AG10803 (cell line): ENCODE results near the gene C17orf114.

Experiments
- DNase-seq: peaks from one replicate; pipeline ENCODE4 v3.0.0; 2010; ENCODE audit warnings: low read depth
- H3K4me3 ChIP-seq: 2 replicates; pipeline ENCODE4 v1.5.1; 2011; ENCODE audit warnings: mild to moderate bottlenecking, low read length, control low read depth
- CTCF ChIP-seq: conservative IDR thresholded peaks from 2 replicates; pipeline ENCODE4 v1.5.1; 2011; ENCODE audit warnings: mild to moderate bottlenecking, low read length, control low read depth, inconsistent platforms

The C17orf114 gene

GRCh38 chr17:4772235-4772613, 29.9 kb downstream of the C17orf114 start:
- DNase-seq: no peak
- no peak overlapping the region for H3K4me3 ChIP-seq
- TF ChIP-seq CTCF: no peak

GRCh38 chr17:4771519-4772234, 30.5 kb downstream of the C17orf114 start, which contains the start of gene TM4SF5:
TSS of gene TM4SF5 (plus strand) at chr17:4771886. CDS start at chr17:4771923, 37 bp downstream.
- no peak for TF ChIP-seq CTCF
- no peak within 1 kb of the TSS for H3K4me3 ChIP-seq
- no peak for DNase-seq

GRCh38 chr17:4769628-4770027, 32.5 kb downstream of the C17orf114 start:
- no peak overlapping the region for H3K4me3 ChIP-seq
- TF ChIP-seq CTCF: no peak
- DNase-seq: peak; percentile 10

GRCh38 chr17:4768298-4768697, 33.8 kb downstream of the C17orf114 start:
- no peak for TF ChIP-seq CTCF
- no peak for DNase-seq
- no peak overlapping the region for H3K4me3 ChIP-seq

GRCh38 chr17:4766723-4767122, 35.4 kb downstream of the C17orf114 start:
- no peak overlapping the region for H3K4me3 ChIP-seq
- no peak for TF ChIP-seq CTCF
- DNase-seq: no peak

- DNase-seq: peak; percentile 13
- no peak overlapping the region for H3K4me3 ChIP-seq
- no peak for TF ChIP-seq CTCF
Observed at GRCh38 chr17:4766201-4766600, 35.9 kb downstream of the C17orf114 start.

- TF ChIP-seq CTCF: no peak
Observed at GRCh38 chr17:4764595-4764994, 37.5 kb downstream of the C17orf114 start.

More at GRCh38 chr17:4764595-4764994, 37.5 kb downstream of the C17orf114 start:
- no peak overlapping the region for H3K4me3 ChIP-seq
- DNase-seq: no peak
